HG03103 (cell line): ENCODE results near the gene KCNAB2.
"Not testable (repeated sequence)": the region's sequence is repeated elsewhere in the genome, so short reads cannot be mapped to it uniquely, and the experiment has no call there.

Experiments used
- ATAC-seq: cut with Tn5 transposase; IDR thresholded peaks from one replicate; pipeline ENCODE4 v1.9.1; 2021; ENCODE audit warnings: low read depth; ENCODE audit not compliant: unreplicated experiment

KCNAB2 gene

DNA sequence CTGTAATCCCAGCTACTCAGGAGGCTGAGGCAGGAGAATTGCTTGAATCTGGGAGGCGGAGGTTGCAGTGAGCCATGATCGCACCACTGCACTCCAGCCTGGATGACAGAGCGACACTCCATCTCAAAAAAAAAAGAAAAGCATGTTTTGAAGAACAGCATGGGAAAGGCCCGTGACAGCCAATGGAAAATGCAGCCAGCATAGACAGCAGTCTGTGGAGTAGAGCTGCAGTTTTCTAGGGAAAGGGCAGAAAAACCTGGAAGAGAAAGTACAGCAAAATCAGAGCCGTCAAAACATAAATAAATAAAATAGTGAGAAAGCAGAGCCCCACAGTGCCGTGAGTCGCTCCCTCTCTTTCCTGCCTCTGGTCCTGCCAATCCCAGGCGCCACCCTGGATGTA, 31.4 kb downstream of the KCNAB2 start:
- not testable (repeated sequence) for ATAC-seq

- ATAC-seq, result no peak
These were observed 31.8 kb downstream of the KCNAB2 start for GRCh38 chr1:6077506-6077905.

GRCh38 chr1:6077919-6078318, 32.2 kb downstream of the KCNAB2 start:
- ATAC-seq, result no peak

- no peak for ATAC-seq
These were observed 34.8 kb downstream of the KCNAB2 start for GRCh38 chr1:6080469-6080868.

GRCh38 chr1:6081901-6082300, 36.2 kb downstream of the KCNAB2 start:
- ATAC-seq, result no peak

DNA sequence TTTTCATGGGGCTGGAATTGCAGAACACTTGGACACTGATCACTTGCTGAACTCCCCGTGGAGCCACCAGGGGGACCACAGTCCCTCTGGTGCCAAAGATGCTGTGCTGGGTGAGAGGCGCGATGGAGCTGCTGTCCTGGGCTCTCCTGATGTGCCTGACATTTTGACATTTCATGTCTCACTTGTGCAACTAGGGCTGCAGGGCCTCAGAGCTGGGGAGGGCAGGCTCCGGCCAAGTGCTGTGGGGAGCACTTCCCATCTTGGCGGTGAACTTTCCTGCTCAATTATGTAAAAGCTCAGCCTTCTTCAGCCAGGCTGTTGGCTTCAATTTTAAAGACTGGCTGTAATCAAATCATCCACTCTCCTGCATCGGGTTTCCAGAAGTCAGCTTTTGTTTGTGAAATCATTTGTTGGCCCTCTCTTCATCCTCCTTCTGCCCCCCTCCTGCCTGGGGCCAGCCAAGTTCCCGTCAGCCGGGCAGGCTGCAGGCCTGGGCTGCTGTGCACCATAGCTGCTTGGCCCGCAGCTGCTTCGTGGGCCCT, 36.8 kb downstream of the KCNAB2 start:
- ATAC-seq, result no peak

DNA sequence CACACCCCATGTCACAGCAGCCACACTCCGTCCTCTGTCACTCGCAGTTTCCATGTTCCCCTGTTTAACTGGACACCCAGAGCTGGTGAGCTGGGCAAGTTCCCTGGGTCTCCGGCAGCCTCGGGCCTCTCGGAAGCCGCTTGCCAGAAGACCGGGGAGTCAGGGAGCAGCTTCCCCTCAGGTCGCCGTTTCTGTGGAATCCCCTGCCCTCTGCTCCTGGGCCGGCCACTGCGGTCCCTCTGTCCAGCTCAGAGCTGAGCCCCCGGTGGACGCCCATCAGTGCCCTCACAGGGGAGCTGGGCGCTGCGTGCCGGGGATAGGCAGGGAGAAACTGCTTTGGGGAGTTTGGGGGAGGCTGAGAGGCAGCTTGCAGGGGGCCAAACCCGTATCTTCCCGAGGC, 37.7 kb downstream of the KCNAB2 start:
- ATAC-seq, result no peak

GRCh38 chr1:6083801-6084446, 38.2 kb downstream of the KCNAB2 start:
- no peak for ATAC-seq

DNA sequence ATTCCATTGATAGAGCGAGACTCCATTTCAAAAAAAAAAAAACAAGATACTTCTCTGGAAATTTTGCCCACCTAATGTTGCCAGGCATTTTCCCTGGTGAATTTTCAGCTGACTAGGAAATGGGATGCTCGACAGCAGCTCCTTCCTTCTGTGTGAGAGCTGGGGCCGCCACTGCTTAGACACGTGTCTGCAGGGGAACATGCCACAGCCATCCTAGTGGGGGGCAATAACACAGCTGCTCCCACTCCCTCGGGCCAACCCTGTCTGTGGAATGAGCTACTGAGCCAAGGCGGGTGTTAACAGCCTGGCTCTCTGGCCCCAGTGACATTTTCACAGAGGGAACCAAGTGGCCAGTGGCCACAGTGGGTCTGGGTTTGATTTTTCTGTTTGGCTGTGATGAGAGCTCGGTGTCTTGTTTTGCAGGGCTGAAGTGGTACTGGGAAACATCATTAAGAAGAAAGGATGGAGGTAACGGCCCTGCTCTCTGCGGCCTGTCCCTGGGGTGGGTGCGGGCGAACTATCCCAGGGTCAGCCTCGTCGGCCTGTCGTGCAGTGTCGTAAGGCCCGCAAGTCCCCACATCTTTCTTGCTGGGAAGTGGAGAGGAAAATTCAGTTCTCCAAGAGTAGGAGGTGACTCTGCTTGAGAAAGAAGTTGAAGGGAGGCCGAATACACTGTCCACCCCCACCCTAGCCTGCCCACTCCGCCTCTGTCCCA, 39.2 kb downstream of the KCNAB2 start:
- ATAC-seq, result no peak

DNA sequence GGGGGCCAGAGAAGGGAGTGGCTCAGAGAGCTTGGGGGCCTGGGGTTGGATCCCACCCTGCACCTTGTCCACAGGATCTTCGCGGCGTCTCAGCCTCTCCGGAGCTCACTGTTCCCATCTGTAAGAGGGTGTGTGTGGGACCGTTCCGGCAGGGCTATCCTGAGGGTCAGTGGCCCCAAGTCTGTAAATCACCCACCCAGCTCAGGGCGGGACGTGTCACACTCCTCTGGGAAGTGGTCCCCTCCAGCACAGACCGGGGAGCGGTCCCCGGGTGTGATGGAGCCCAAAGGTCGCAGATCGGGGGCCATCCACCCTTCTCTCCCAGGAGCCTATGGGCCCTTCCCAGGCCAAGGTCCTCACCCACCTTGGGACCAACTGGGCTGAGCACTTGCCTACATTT, 40.0 kb downstream of the KCNAB2 start:
- no peak for ATAC-seq

- ATAC-seq, result no peak
These were observed 40.7 kb downstream of the KCNAB2 start for GRCh38 chr1:6086358-6086757.

DNA sequence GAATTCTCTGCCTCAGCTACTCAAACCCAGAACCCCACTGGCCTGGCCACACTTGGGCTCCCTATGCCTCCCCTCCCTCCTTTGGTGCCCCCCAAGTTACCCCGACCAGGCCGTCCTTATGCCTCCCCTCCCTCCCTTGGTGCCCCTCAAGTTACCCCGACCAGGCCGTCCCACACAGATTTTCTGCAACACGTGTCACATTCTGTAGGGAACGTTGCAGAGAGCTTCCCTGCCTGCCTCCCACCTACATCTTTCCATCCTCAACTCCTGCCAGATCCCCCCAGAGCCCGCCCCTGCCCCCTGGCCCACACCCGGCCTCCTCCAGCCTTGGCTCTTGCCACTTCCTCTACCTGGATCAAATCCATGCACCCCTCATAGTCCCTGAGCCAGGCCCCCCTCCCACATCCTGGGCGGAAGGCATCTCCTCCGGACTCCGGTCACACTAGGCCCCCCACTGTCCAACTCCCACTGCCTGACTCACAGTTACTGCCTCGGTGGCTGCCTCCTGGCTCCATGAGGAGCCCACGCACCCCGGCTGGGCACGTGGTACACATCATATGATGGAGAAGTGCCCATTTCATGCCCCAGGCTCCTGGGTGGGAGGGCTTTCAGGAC, 41.2 kb downstream of the KCNAB2 start:
- ATAC-seq, result no peak

- no peak for ATAC-seq
These were observed 41.7 kb downstream of the KCNAB2 start for GRCh38 chr1:6087377-6087772.

DNA sequence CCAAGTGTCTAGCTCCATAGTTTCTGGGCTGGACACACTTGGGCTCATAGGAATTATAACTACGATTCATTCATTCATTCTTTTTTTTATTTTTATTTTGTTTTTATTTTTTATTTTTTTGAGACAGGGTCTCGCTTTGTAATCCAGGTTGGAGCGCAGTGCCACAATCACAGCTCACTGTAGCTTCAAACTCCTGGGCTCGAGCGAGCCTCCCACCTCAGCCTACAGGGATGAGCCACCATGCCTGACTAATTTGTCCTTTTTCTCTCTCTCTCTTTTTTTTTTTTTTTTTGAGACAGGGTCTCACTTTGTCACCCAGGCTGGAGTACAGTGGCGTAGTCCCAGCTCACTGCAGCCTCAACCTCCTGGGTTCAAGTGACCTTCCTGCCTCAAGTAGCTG, 42.3 kb downstream of the KCNAB2 start:
- no peak for ATAC-seq

GRCh38 chr1:6088956-6089355, 43.3 kb downstream of the KCNAB2 start:
- no peak for ATAC-seq

GRCh38 chr1:6090288-6090687, 44.6 kb downstream of the KCNAB2 start:
- ATAC-seq, result no peak

DNA sequence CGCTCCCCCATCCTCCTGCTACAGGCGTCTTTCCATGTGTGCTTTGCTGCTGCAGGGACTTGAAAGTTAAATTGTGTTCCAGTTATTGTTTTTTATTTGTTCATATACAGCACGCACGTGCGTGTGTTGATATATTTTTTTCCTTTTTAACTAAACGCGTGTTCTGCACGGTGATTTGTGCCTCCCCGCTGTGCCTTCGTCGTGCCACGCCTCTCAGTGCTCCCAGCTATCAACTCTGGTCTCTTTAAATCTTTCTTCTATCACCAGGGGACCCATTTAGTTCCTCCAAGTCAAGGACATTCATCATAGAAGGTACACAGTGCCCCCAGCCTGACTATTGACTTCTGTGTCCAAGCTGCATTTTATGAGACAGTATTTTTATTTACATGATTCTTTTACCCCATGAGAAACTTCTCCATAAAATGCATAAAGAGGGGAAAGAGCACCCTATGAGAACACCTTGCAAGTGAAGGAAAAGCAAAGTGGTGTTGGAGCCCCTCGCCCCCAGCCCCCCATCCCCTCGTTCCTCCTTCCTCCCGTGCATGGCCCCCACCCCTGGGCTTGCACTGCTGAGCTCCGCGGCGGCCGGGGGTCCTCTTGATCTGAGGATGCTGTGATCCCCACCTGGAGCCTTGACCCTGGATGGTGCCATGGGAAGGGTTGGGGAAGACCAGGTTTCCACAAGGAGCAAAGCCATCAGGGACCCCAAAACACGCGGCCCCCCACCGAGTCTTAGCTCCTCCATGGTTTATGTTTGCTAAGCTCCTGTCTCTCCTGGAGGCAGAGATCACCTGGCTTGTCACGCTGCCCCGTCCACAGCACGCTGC, 45.5 kb downstream of the KCNAB2 start:
- ATAC-seq, result no peak

DNA sequence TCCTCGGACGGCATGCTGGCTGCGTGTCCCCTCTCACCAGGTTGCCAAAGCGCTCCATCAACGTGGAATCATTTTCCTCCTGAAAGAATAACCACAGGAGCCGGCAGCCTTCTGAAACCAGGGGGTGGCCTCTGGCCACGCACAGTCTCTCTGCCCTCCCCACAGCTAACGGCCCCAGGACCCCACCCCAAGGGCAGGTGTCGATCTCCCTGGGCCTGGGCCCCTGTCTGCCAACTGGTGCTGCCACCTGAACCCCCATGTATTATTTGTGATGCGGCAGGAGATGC, 46.1 kb downstream of the KCNAB2 start:
- ATAC-seq, result no peak

- ATAC-seq, result no peak
These were observed 46.5 kb downstream of the KCNAB2 start for GRCh38 chr1:6092211-6092610.

GRCh38 chr1:6093071-6093470, 47.4 kb downstream of the KCNAB2 start:
- ATAC-seq, result no peak

GRCh38 chr1:6093611-6094010, 47.9 kb downstream of the KCNAB2 start:
- no peak for ATAC-seq
